ENCODE results near the gene ZNF791. TPM values are rescaled to one million over a fixed set of nuclear protein-coding genes. Genes with fewer than 3 reads are reported as not detected.

Gene ZNF791
- total and polyA plus RNA-seq, 12 donors: 4.7 to 22.1 (median 16.6) TPM

DNA sequence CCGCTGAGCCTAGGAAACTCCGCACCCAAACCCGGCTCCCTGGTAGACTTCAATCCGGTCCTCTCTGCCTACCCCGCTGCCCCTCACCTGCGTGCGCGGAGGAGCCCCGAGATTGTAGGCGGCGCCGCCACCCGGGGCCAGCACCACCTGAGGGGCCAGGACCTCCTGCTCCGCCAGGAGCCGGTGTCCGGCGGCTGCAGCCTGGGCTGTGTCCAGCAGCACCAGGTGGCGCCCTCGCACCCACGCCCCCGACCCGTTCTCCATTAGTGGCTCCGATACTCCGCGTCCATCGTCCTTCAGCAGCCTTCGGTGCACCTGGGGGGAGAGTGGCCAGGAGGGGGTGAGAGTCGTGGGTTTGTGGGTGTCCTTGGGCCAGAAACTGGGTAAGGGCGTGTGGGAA, 37.4 kb downstream of the ZNF791 start:
- ATAC-seq (peak; percentile 34 to 75 (median 54)), DNase-seq (no peak)
- Histone ChIP-seq H3K36me3 (peaks cover 0 to 34% (median 0%) of the 10 kb centered on the region in 9 donors), H3K9me3 (no peaks in the 10 kb centered on the region), H3K27ac (no peak overlapping the region), H3K27me3 (no peaks in the 10 kb centered on the region), H3K4me1 (peaks cover 7 to 15% (median 11%) of the 10 kb centered on the region in 9 donors), H3K4me3 (peak overlapping the region in 8 of 10 donors; percentile 22 to 44 (median 32))
- TF ChIP-seq, protein P1, sequence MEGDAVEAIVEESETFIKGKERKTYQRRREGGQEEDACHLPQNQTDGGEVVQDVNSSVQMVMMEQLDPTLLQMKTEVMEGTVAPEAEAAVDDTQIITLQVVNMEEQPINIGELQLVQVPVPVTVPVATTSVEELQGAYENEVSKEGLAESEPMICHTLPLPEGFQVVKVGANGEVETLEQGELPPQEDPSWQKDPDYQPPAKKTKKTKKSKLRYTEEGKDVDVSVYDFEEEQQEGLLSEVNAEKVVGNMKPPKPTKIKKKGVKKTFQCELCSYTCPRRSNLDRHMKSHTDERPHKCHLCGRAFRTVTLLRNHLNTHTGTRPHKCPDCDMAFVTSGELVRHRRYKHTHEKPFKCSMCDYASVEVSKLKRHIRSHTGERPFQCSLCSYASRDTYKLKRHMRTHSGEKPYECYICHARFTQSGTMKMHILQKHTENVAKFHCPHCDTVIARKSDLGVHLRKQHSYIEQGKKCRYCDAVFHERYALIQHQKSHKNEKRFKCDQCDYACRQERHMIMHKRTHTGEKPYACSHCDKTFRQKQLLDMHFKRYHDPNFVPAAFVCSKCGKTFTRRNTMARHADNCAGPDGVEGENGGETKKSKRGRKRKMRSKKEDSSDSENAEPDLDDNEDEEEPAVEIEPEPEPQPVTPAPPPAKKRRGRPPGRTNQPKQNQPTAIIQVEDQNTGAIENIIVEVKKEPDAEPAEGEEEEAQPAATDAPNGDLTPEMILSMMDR (IDR thresholded peaks at IDR 0.05): peak in 6 of 9 donors; percentile 21 to 44 (median 36)
- 8 to 15% methylated on average over 29 of the region's 29 CpGs for WGBS, 2 donors
- intact Hi-C loops (cut with DNase I): no loop called here

DNA sequence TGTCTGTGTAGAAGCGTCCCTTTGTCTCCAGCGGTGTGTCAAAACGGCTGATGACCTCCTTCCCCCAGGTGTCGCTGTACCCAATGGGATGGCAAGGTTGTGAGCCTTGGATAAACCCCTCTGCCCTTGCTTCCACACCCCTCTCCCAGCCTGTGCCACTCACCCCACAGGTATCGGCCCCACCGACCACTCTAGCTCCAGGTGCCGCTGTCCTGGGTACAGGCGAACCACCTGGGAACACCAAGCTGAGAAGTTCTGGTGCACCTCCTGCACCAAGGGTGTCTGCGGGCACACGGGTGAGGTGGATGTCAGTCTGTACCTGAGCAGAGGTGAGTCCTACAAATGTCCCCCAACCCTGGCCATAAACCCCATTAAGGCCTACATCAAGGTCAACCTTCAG, 39.2 kb downstream of the ZNF791 start:
- ATAC-seq: no peak
- Histone ChIP-seq H3K4me3 (no peak overlapping the region), H3K9me3 (no peaks in the 10 kb centered on the region), H3K4me1 (peaks cover 7 to 15% (median 11%) of the 10 kb centered on the region in 9 donors), H3K36me3 (peaks cover 0 to 51% (median 0%) of the 10 kb centered on the region in 9 donors), H3K27ac (no peak overlapping the region), H3K27me3 (no peaks in the 10 kb centered on the region)
- intact Hi-C loops (cut with DNase I): no loop called here
- 94 to 95% methylated on average over 10 of the region's 10 CpGs for WGBS, 2 donors
- no peak for DNase-seq
- TF ChIP-seq, protein P1 (IDR thresholded peaks at IDR 0.05): no peak

- Histone ChIP-seq H3K4me3 (no peak overlapping the region), H3K36me3 (peaks cover 0 to 60% (median 5%) of the 10 kb centered on the region in 9 donors), H3K27me3 (no peaks in the 10 kb centered on the region), H3K27ac (no peak overlapping the region), H3K9me3 (no peaks in the 10 kb centered on the region), H3K4me1 (peaks cover 7 to 15% (median 11%) of the 10 kb centered on the region in 9 donors)
- TF ChIP-seq, protein P1 (IDR thresholded peaks at IDR 0.05): no peak
- no peak for ATAC-seq
- intact Hi-C loops (cut with DNase I): no loop called here
- no peak for DNase-seq
- WGBS, 2 donors: 91 to 92% methylated on average over 6 of the region's 6 CpGs
These were observed 41.5 kb downstream of the ZNF791 start for GRCh38 chr19:12652219-12652618.

DNA sequence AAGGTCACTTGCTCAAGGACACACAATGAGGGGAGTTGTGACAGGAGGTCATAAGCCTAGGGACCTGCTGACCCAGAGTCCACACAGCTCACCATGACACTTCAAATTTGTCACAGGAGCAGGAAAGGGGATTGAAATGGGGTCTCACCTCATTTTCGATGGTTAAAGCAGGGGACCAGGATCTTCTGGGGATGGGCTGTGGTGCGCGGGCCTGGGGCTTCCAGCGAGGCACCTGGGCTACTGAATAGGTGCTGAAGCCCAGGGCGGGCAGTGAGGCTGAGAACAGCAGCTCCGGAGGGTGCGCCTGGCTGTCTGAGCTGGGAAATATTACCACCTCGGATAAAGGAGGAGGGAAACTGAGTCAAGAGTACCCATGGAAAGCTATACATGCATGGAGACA, 44.8 kb downstream of the ZNF791 start:
- H3K27me3 ChIP-seq: no peaks in the 10 kb centered on the region
- no peaks in the 10 kb centered on the region for H3K9me3 ChIP-seq
- intact Hi-C loops (cut with DNase I): no loop called here
- TF ChIP-seq, protein P1 (IDR thresholded peaks at IDR 0.05): no peak
- DNase-seq: no peak
- no peak for ATAC-seq
- H3K27ac ChIP-seq: no peak overlapping the region
- 94 to 97% methylated on average over 8 of the region's 8 CpGs for WGBS, 2 donors
- no peak overlapping the region for H3K4me3 ChIP-seq
- no peaks in the 10 kb centered on the region for H3K4me1 ChIP-seq
- peaks cover 0 to 93% (median 23%) of the 10 kb centered on the region in 9 donors for H3K36me3 ChIP-seq

Measured in heart right ventricle (tissue), 16 donors.